ENCODE measurements around the gene MRPL36.
"Not testable (repeated sequence)": the region's sequence is repeated elsewhere in the genome, so short reads cannot be mapped to it uniquely, and the experiment has no call there.

Gene MRPL36
- long read RNA-seq, donor 1, transcript MRPL36-204 (2 exons, 686 nt), result major isoform, 27 of 62 reads
- long read RNA-seq, donor 1, transcript MRPL36-202 (2 exons, 610 nt), result major isoform, 27 of 62 reads
- long read RNA-seq, donor 1, partial matches to known transcripts, result 0 of 62 reads
- long read RNA-seq, donor 1, other reads (novel, unspliced or antisense), result 8 of 62 reads
- long read RNA-seq, donor 2, transcript MRPL36-202 (2 exons, 610 nt), result major isoform, 15 of 24 reads
- long read RNA-seq, donor 2, transcript MRPL36-204 (2 exons, 686 nt), result minor isoform, 9 of 24 reads
- long read RNA-seq, donor 2, partial matches to known transcripts, result 0 of 24 reads
- long read RNA-seq, donor 2, other reads (novel, unspliced or antisense), result 0 of 24 reads
- long read RNA-seq, donor 3, transcript MRPL36-202 (2 exons, 610 nt), result major isoform, 13 of 25 reads
- long read RNA-seq, donor 3, transcript MRPL36-204 (2 exons, 686 nt), result minor isoform, 5 of 25 reads
- long read RNA-seq, donor 3, partial matches to known transcripts, result 7 of 25 reads
- long read RNA-seq, donor 3, other reads (novel, unspliced or antisense), result 0 of 25 reads
- long read RNA-seq, donor 4, transcript MRPL36-204 (2 exons, 686 nt), result major isoform, 11 of 19 reads
- long read RNA-seq, donor 4, transcript MRPL36-202 (2 exons, 610 nt), result minor isoform, 8 of 19 reads
- long read RNA-seq, donor 4, partial matches to known transcripts, result 0 of 19 reads
- long read RNA-seq, donor 4, other reads (novel, unspliced or antisense), result 0 of 19 reads
- long read RNA-seq, donor 5, transcript MRPL36-202 (2 exons, 610 nt), result major isoform, 27 of 436 reads
- long read RNA-seq, donor 5, transcript MRPL36-204 (2 exons, 686 nt), result minor isoform, 13 of 436 reads
- long read RNA-seq, donor 5, partial matches to known transcripts, result 38 of 436 reads
- long read RNA-seq, donor 5, other reads (novel, unspliced or antisense), result 357 of 436 reads
- long read RNA-seq, donor 6, transcript MRPL36-202 (2 exons, 610 nt), result major isoform, 28 of 302 reads
- long read RNA-seq, donor 6, transcript MRPL36-204 (2 exons, 686 nt), result minor isoform, 10 of 302 reads
- long read RNA-seq, donor 6, partial matches to known transcripts, result 69 of 302 reads
- long read RNA-seq, donor 6, other reads (novel, unspliced or antisense), result 195 of 302 reads
- long read RNA-seq, donor 7, transcript MRPL36-204 (2 exons, 686 nt), result minor isoform, 21 of 525 reads
- long read RNA-seq, donor 7, transcript MRPL36-202 (2 exons, 610 nt), result major isoform, 24 of 525 reads
- long read RNA-seq, donor 7, partial matches to known transcripts, result 140 of 525 reads
- long read RNA-seq, donor 7, other reads (novel, unspliced or antisense), result 340 of 525 reads
- long read RNA-seq, donor 8, transcript MRPL36-202 (2 exons, 610 nt), result major isoform, 13 of 25 reads
- long read RNA-seq, donor 8, transcript MRPL36-204 (2 exons, 686 nt), result minor isoform, 12 of 25 reads
- long read RNA-seq, donor 8, partial matches to known transcripts, result 0 of 25 reads
- long read RNA-seq, donor 8, other reads (novel, unspliced or antisense), result 0 of 25 reads

- peak; percentile 81 for DNase-seq
Measured at GRCh38 chr5:1799602-1800471, at the start of gene MRPL36. MRPL36 (minus strand) TSS chr5:1799837; CDS start chr5:1798935, 902 bp downstream.

GRCh38 chr5:1847611-1848010, 48.0 kb upstream of the MRPL36 start:
- no peak for DNase-seq

GRCh38 chr5:1847056-1847455, 47.4 kb upstream of the MRPL36 start:
- no peak for DNase-seq

GRCh38 chr5:1846583-1846982, 46.9 kb upstream of the MRPL36 start:
- DNase-seq, result no peak

- no peak for DNase-seq
Measured at GRCh38 chr5:1845696-1846095, 46.1 kb upstream of the MRPL36 start.

- DNase-seq, result no peak
Measured at GRCh38 chr5:1844708-1845436, 45.2 kb upstream of the MRPL36 start.

GRCh38 chr5:1843761-1844160, 44.1 kb upstream of the MRPL36 start:
- not testable (repeated sequence) for DNase-seq

- DNase-seq, result no peak
Measured at GRCh38 chr5:1842004-1842819, 42.6 kb upstream of the MRPL36 start.

GRCh38 chr5:1840741-1841521, 41.3 kb upstream of the MRPL36 start:
- no peak for DNase-seq

GRCh38 chr5:1840071-1840547, 40.5 kb upstream of the MRPL36 start:
- no peak for DNase-seq

- no peak for DNase-seq
Measured at GRCh38 chr5:1838013-1838412, 38.4 kb upstream of the MRPL36 start.

GRCh38 chr5:1836891-1837880, 37.5 kb upstream of the MRPL36 start:
- DNase-seq, result no peak

GRCh38 chr5:1836176-1836890, 36.7 kb upstream of the MRPL36 start:
- DNase-seq, result no peak

- DNase-seq, result no peak
Measured at GRCh38 chr5:1835431-1835830, 35.8 kb upstream of the MRPL36 start.

- no peak for DNase-seq
Measured at GRCh38 chr5:1834721-1835429, 35.2 kb upstream of the MRPL36 start.

Measured in right kidney (tissue), 9 donors.